H1 (cell line): ENCODE data around the gene ALG14. TPM values are rescaled to one million over a fixed set of nuclear protein-coding genes. Genes with fewer than 3 reads are reported as not detected.

Experiments
- CTCF ChIA-PET: fragments of 300-600 bp; sonication (Branson Sonifier 250); formaldehyde crosslinking; loops from one replicate; lab custom pipeline; 2021; ENCODE audit not compliant: partially characterized antibody; lab: Charles Lee
- POLR2A ChIA-PET: fragments of 300-600 bp; sonication (Branson Sonifier 250); formaldehyde crosslinking; loops from one replicate; lab custom pipeline; 2021; ENCODE audit warnings: inconsistent platforms; ENCODE audit not compliant: partially characterized antibody; lab: Charles Lee
- DNase-seq, 2 experiments: peaks; one replicate each; pipeline versions ENCODE4 v3.0.0 to v3.0.0-alpha.2; 2010 to 2022; ENCODE audit warnings: low spot score in 2 of 2, low read depth in 1 of 2, mixed read lengths in 1 of 2
- FAIRE-seq: peaks from 2 replicates; lab custom pipeline; 2011; peaks lifted over from hg19 to GRCh38; lab: Jason Lieb, UNC
- H2AFZ ChIP-seq: 2 replicates; pipeline ENCODE4 v1.8.1; 2012; ENCODE audit warnings: low read length, inconsistent platforms
- H2AK5ac ChIP-seq: 2 replicates; pipeline ENCODE4 v1.6.1; 2013; ENCODE audit warnings: low read depth, low read length
- H2BK120ac ChIP-seq: replicated peaks from 2 replicates; pipeline ENCODE3; 2013; ENCODE audit warnings: low read depth, low read length, inconsistent platforms
- H2BK12ac ChIP-seq: 2 replicates; pipeline ENCODE4 v1.6.1; 2013; ENCODE audit warnings: low read depth, low read length
- H2BK15ac ChIP-seq: 2 replicates; pipeline ENCODE4 v1.6.1; 2013; ENCODE audit warnings: low read length
- H2BK20ac ChIP-seq: 2 replicates; pipeline ENCODE4 v1.6.1; 2013; ENCODE audit warnings: low read length
- H2BK5ac ChIP-seq: 2 replicates; pipeline ENCODE4 v1.6.1; 2013; ENCODE audit warnings: low read depth, low read length
- H3K14ac ChIP-seq: 2 replicates; pipeline ENCODE4 v1.6.1; 2013; ENCODE audit warnings: inconsistent platforms; ENCODE audit not compliant: insufficient read length
- H3K18ac ChIP-seq: 2 replicates; pipeline ENCODE4 v1.6.1; 2013; ENCODE audit warnings: low read length; ENCODE audit errors: extremely low read depth
- H3K23ac ChIP-seq: 2 replicates; pipeline ENCODE4 v1.6.1; 2013; ENCODE audit warnings: inconsistent platforms; ENCODE audit not compliant: insufficient read length
- H3K23me2 ChIP-seq: 2 replicates; pipeline ENCODE4 v1.6.1; 2013; ENCODE audit warnings: low read depth, low read length
- H3K27ac ChIP-seq: 2 replicates; pipeline ENCODE4 v1.6.1; 2011; ENCODE audit warnings: low read depth, low read length, inconsistent platforms
- H3K27me3 ChIP-seq, 4 experiments: replicated peaks in 1 of 4; 1 replicate in 1 of 4; 2 replicates in 3 of 4; pipeline versions ENCODE4 v1.6.1 to v1.8.1; 2011 to 2013; ENCODE audit warnings: low read length in 3 of 4, mild to moderate bottlenecking in 3 of 4, inconsistent platforms in 2 of 4, mixed read lengths in 2 of 4, moderate library complexity in 1 of 4; ENCODE audit not compliant: control insufficient read depth in 3 of 4, insufficient read depth in 3 of 4; ENCODE audit errors: extremely low read depth in 1 of 4
- H3K36me3 ChIP-seq, 4 experiments: 2 replicates each; pipeline versions ENCODE4 v1.6.1 to v1.8.1; 2011 to 2013; ENCODE audit warnings: mild to moderate bottlenecking in 4 of 4, low read length in 3 of 4, moderate library complexity in 2 of 4, control low read depth in 1 of 4, inconsistent platforms in 1 of 4; ENCODE audit not compliant: insufficient read depth in 4 of 4, control insufficient read depth in 2 of 4
- H3K4ac ChIP-seq: replicated peaks from 2 replicates; pipeline ENCODE3; 2013; ENCODE audit warnings: low read length, low read depth, mixed read lengths, inconsistent platforms; ENCODE audit not compliant: insufficient read length
- H3K4me1 ChIP-seq, 4 experiments: replicated peaks in 1 of 4; 1 replicate in 1 of 4; 2 replicates in 3 of 4; pipeline versions ENCODE4 v1.6.1 to v1.8.1; 2011 to 2013; ENCODE audit warnings: low read length in 3 of 4, inconsistent platforms in 2 of 4, mixed read lengths in 1 of 4; ENCODE audit not compliant: insufficient read depth in 4 of 4, control insufficient read depth in 3 of 4
- H3K4me2 ChIP-seq, 2 experiments: 2 replicates each; pipeline versions ENCODE4 v1.6.1 to v1.8.1; 2011 to 2013; ENCODE audit warnings: low read depth in 2 of 2, low read length in 2 of 2, control low read depth in 1 of 2, inconsistent platforms in 1 of 2, mild to moderate bottlenecking in 1 of 2; ENCODE audit not compliant: insufficient read depth in 1 of 2
- H3K4me3 ChIP-seq, 4 experiments: fragments of 200-600, 300-600 bp in 1 of 4; sonication (generic), shearing (Covaris generic), sonication (Bioruptor Twin) in 1 of 4; 2 replicates each; pipeline versions ENCODE4 v1.5.1 to v1.8.1; 2011 to 2016; ENCODE audit warnings: low read length in 4 of 4, low read depth in 3 of 4, control low read depth in 2 of 4, inconsistent platforms in 2 of 4, mild to moderate bottlenecking in 2 of 4, mixed read lengths in 1 of 4, moderate library complexity in 1 of 4; ENCODE audit not compliant: insufficient read depth in 2 of 4; ENCODE audit errors: extremely low read depth in 1 of 4
- H3K56ac ChIP-seq: replicated peaks from 2 replicates; pipeline ENCODE3; 2013; ENCODE audit warnings: low read depth, mild to moderate bottlenecking, mixed read lengths, low read length, inconsistent platforms; ENCODE audit not compliant: insufficient read length
- H3K79me1 ChIP-seq: 2 replicates; pipeline ENCODE4 v1.6.1; 2013; ENCODE audit warnings: low read depth, low read length, control low read depth
- H3K79me2 ChIP-seq, 2 experiments: 2 replicates each; pipeline versions ENCODE4 v1.6.1 to v1.8.1; 2012 to 2013; ENCODE audit warnings: low read length in 2 of 2, mild to moderate bottlenecking in 2 of 2, inconsistent platforms in 1 of 2; ENCODE audit not compliant: insufficient read depth in 2 of 2, control insufficient read depth in 1 of 2
- H3K9ac ChIP-seq, 4 experiments: replicated peaks in 1 of 4; 1 replicate in 1 of 4; 2 replicates in 3 of 4; pipeline versions ENCODE4 v1.6.1 to v1.8.1; 2011 to 2013; ENCODE audit warnings: low read depth in 3 of 4, low read length in 3 of 4, control low read depth in 2 of 4, mild to moderate bottlenecking in 2 of 4, moderate library complexity in 2 of 4, inconsistent platforms in 1 of 4; ENCODE audit errors: extremely low read depth in 1 of 4
- H3K9me3 ChIP-seq, 2 experiments: 2 replicates each; pipeline versions ENCODE4 v1.6.1 to v1.8.1; 2012 to 2013; ENCODE audit warnings: mild to moderate bottlenecking in 2 of 2, moderate library complexity in 2 of 2, control low read depth in 1 of 2, inconsistent platforms in 1 of 2, low read depth in 1 of 2, low read length in 1 of 2, mixed read lengths in 1 of 2; ENCODE audit not compliant: insufficient read depth in 2 of 2
- H4K20me1 ChIP-seq, 2 experiments: replicated peaks in 1 of 2; 2 replicates each; pipeline versions ENCODE3 to v1.8.1; 2011 to 2013; ENCODE audit warnings: inconsistent platforms in 2 of 2, low read length in 2 of 2, mild to moderate bottlenecking in 1 of 2; ENCODE audit not compliant: insufficient read depth in 2 of 2, control insufficient read depth in 1 of 2
- H4K5ac ChIP-seq: 2 replicates; pipeline ENCODE4 v1.6.1; 2013; ENCODE audit warnings: low read length, low read depth, mixed read lengths, inconsistent platforms; ENCODE audit not compliant: insufficient read length
- H4K8ac ChIP-seq: 2 replicates; pipeline ENCODE4 v1.8.0; 2013; ENCODE audit warnings: mild to moderate bottlenecking, moderate library complexity, low read length, inconsistent platforms; ENCODE audit not compliant: insufficient read depth; ENCODE audit errors: extremely low read depth
- H4K91ac ChIP-seq: replicated peaks from 2 replicates; pipeline ENCODE3; 2013; ENCODE audit warnings: low read length, mixed read lengths, inconsistent platforms; ENCODE audit not compliant: insufficient read length
- WGBS, 2 experiments: shearing (Covaris generic) in 1 of 2; methylation state at CpG; one replicate each; pipeline versions ENCODE4 v1.1.6 to v1.1.7; 2013 to 2015; ENCODE audit warnings: low lambda C conversion rate in 2 of 2, mixed read lengths in 2 of 2, inconsistent platforms in 1 of 2, low coverage in 1 of 2, missing lambda C conversion rate in 1 of 2; ENCODE audit not compliant: insufficient replicate concordance in 2 of 2, insufficient coverage in 1 of 2, insufficient read length in 1 of 2; ENCODE audit errors: extremely low coverage in 1 of 2, missing lambda C conversion rate in 1 of 2; 5-methylcytosine and 5-hydroxymethylcytosine counted together
- polyA plus RNA-seq, 7 experiments: library from polyadenylated mRNA; depleted of rRNA in 3 of 7; stranded (reverse) in 5 of 7; unstranded in 2 of 7; fragments of >200 nt in 5 of 7; fragments of 200-250 nt in 2 of 7; gene quantifications; 1 replicate in 5 of 7; 2 replicates in 1 of 7; 4 replicates in 1 of 7; pipeline versions ENCODE4 v1.2.1 to v1.2.3, GENCODE V29; 2011 to 2013; ENCODE audit warnings: missing spikeins in 2 of 7, mixed read lengths in 2 of 7
- total RNA-seq: library from RNA; stranded (reverse); fragmentation: NEBNext Ultra II Directional; extraction: Animal tissue kit (Norgen Biotek cat#: 25700); gene quantifications from 2 replicates; pipeline ENCODE4 v1.2.1, GENCODE V29; 2021

ALG14 gene
- total and polyA plus RNA-seq, 2 of the 8 experiments (the other 6 are each of a cell fraction or from before 2014, with no cell fraction given) = 0.95 to 1.3 TPM

GRCh38 chr1:95113684-95114083, 40.9 kb upstream of the ALG14 start:
- Histone ChIP-seq H3K79me2 (no peaks in the 10 kb centered on the region), H3K27me3 (peaks cover 0 to 4% (median 2%) of the 10 kb centered on the region in 4 experiments; a peak in 3 of 7 replicates), H4K5ac (no peak overlapping the region), H4K20me1 (no peaks in the 10 kb centered on the region), H3K27ac (no peak overlapping the region), H2AK5ac (no peak overlapping the region), H2BK15ac (no peak overlapping the region), H3K23me2 (peaks cover 4% of the 10 kb centered on the region; the same call in 1 of the 2 replicates), H3K23ac (no peak overlapping the region), H2BK20ac (no peak overlapping the region), H3K14ac (no peak overlapping the region), H3K9me3 (no peaks in the 10 kb centered on the region), H2AFZ (no peak overlapping the region), H3K4me3 (no peak overlapping the region), H3K4me2 (no peak overlapping the region), H2BK5ac (no peak overlapping the region), H3K4ac (no peak overlapping the region), H3K9ac (no peak overlapping the region), H4K8ac (no peak overlapping the region), H2BK12ac (no peak overlapping the region), H3K36me3 (no peaks in the 10 kb centered on the region), H3K4me1 (no peaks in the 10 kb centered on the region), H4K91ac (no peak overlapping the region), H3K79me1 (no peaks in the 10 kb centered on the region), H3K56ac (no peak overlapping the region), H2BK120ac (no peak overlapping the region), H3K18ac (no peak overlapping the region)
- 84% methylated on average over 1 of the region's 1 CpG; no CpG with 5 or more reads in 1 of the 2 experiments for WGBS, 2 experiments
- ChIA-PET CTCF (interaction anchor here (0.7 kb wide), 2 partner anchors 117 to 317 kb away, joined by 3 to 4 read pairs; no protein-coding TSS in a partner anchor), POLR2A (no interaction called here)
- FAIRE-seq (no peak), DNase-seq (no peak)
